Measurements from ENCODE around the gene MTFR1L. TPM values are rescaled to one million over a fixed set of nuclear protein-coding genes. Genes with fewer than 3 reads are reported as not detected.

Gene MTFR1L
- total RNA-seq, 1 experiment from 2014 or later: 32.5 TPM

GRCh38 chr1:25792115-25792514, 27.6 kb upstream of the MTFR1L start:
- no peak overlapping the region for H2BK12ac ChIP-seq (ENCODE audit: insufficient read length, low read depth, low read length)
- H2AFZ ChIP-seq (ENCODE audit: low read length): no peak overlapping the region
- no peaks in the 10 kb centered on the region; a peak in 1 of 5 replicates for H3K9me3 Mint-ChIP-seq
- no peak overlapping the region for H3K56ac ChIP-seq (ENCODE audit: insufficient read length, low read depth, low read length)
- H3K23me2 ChIP-seq (ENCODE audit: insufficient read length, low read depth, low read length, poor library complexity, severe bottlenecking): no peaks in the 10 kb centered on the region
- H3K14ac ChIP-seq (ENCODE audit: insufficient read depth, low read length): no peak overlapping the region
- H3K9me3 ChIP-seq (ENCODE audit: control insufficient read depth, low read depth, low read length): no peaks in the 10 kb centered on the region
- H3T11ph ChIP-seq (ENCODE audit: low read length): no peak overlapping the region
- no peak overlapping the region for H2BK15ac ChIP-seq (ENCODE audit: low read depth, low read length)
- no peak overlapping the region for H2BK120ac ChIP-seq (ENCODE audit: low read depth, low read length, poor library complexity, severe bottlenecking)
- H3K27me3 ChIP-seq (ENCODE audit: insufficient read depth, low read length): no peaks in the 10 kb centered on the region
- DNase-seq: no peak
- no peak overlapping the region for H3K23ac ChIP-seq (ENCODE audit: insufficient read length, low read depth, low read length)
- no peak overlapping the region for H3K9ac ChIP-seq (ENCODE audit: extremely low read depth, insufficient read length, low read length)
- TF ChIP-seq CTCF (conservative IDR thresholded peaks at IDR 0.05): no peak
- H3K18ac ChIP-seq (ENCODE audit: insufficient read length, low read depth, low read length): no peak overlapping the region
- H3K27me3 Mint-ChIP-seq (ENCODE audit: low read depth): no peaks in the 10 kb centered on the region; the same call in 1 of the 2 replicates
- H3K4me1 Mint-ChIP-seq: peaks cover 9% of the 10 kb centered on the region in 2 experiments
- H2AK5ac ChIP-seq (ENCODE audit: insufficient read length, low read length): no peak overlapping the region
- H3K36me3 Mint-ChIP-seq (ENCODE audit: insufficient read depth in 1 of 3, low read depth in 3 of 3): peaks cover 0 to 2% (median 1%) of the 10 kb centered on the region in 3 experiments; a peak in 1 of 7 replicates
- no CpG with 5 or more reads among the region's 4 CpGs for WGBS (ENCODE audit: extremely low coverage, insufficient read length, low lambda C conversion rate)
- H3K27ac ChIP-seq (ENCODE audit: insufficient read length, low read depth, low read length): no peak overlapping the region
- no peak overlapping the region for H4K8ac ChIP-seq (replicated peaks; ENCODE audit: insufficient read length, low read depth, low read length)
- H3K27ac Mint-ChIP-seq: no peak overlapping the region
- no peak overlapping the region for H3K4ac ChIP-seq (ENCODE audit: low read depth, low read length)
- no peak overlapping the region for H3K4me2 ChIP-seq (ENCODE audit: insufficient read depth, insufficient read length, low read length)
- H4K20me1 ChIP-seq (ENCODE audit: control insufficient read depth, insufficient read depth, insufficient read length): no peaks in the 10 kb centered on the region
- no peak overlapping the region for H2BK5ac ChIP-seq (ENCODE audit: insufficient read length, low read length)
- no peaks in the 10 kb centered on the region for H3K79me1 ChIP-seq (ENCODE audit: insufficient read depth, low read depth, low read length, poor library complexity, severe bottlenecking)
- no peak overlapping the region for H4K91ac ChIP-seq (ENCODE audit: insufficient read length, low read depth, low read length)
- H4K5ac ChIP-seq (ENCODE audit: insufficient read length, low read depth, low read length): no peak overlapping the region
- no peak overlapping the region for H2BK20ac ChIP-seq (ENCODE audit: low read depth, low read length, poor library complexity, severe bottlenecking)
- no peaks in the 10 kb centered on the region for H3K79me2 ChIP-seq (ENCODE audit: insufficient read depth, low read length)
- no peaks in the 10 kb centered on the region for H3K4me1 ChIP-seq (ENCODE audit: insufficient read depth, low read length)
- no peak overlapping the region for H3K4me3 Mint-ChIP-seq
